MM.1S (cell line): ENCODE data around the gene TTLL4.

Experiments used
- CTCF ChIP-seq: fragments of 300-600 bp; sonication (generic); IDR thresholded peaks from 2 replicates; pipeline ENCODE4 v1.5.1; 2016; ENCODE audit warnings: antibody characterized with exemption, low read length, mixed read lengths
- EZH2 ChIP-seq: fragments of 300-600 bp; sonication (generic); optimal IDR thresholded peaks from 2 replicates; pipeline ENCODE3; 2017; ENCODE audit warnings: low read depth, mild to moderate bottlenecking, antibody characterized with exemption, low read length, mixed read lengths

GRCh38 chr2:218756599-218757377 is 46.2 kb downstream of the TTLL4 start:
- TF ChIP-seq CTCF (no peak), EZH2 (no peak)
